ENCODE results near the gene EFCC1. TPM values are rescaled to one million over a fixed set of nuclear protein-coding genes. Genes with fewer than 3 reads are reported as not detected.

Gene EFCC1
- total RNA-seq, 1 donor from 2014 or later = 0.21 TPM

Other genes with a start within 250 kb of the EFCC1 start
- gene ACAD9, start 121.7 kb upstream of the EFCC1 start, total RNA-seq = 65.3 and 67.2 TPM in 2 replicates
- 0.13 and 0.29 TPM in 2 replicates for gene CFAP92, start 7.2 kb upstream of the EFCC1 start, total RNA-seq
- not detected in 2 replicates for gene GP9, start 59.5 kb downstream of the EFCC1 start, total RNA-seq
- gene RAB43, start 120.5 kb downstream of the EFCC1 start, total RNA-seq = 46.8 and 47.6 TPM in 2 replicates
- gene ISY1, start 159.8 kb downstream of the EFCC1 start, total RNA-seq = 72.3 and 75.4 TPM in 2 replicates
- 408 and 425 TPM in 2 replicates for gene CNBP, start 182.6 kb downstream of the EFCC1 start, total RNA-seq
- 157 and 160 TPM in 2 replicates for gene COPG1, start 248.3 kb downstream of the EFCC1 start, total RNA-seq

All from activated T-helper 1 cell treated with anti-CD3 and anti-CD28 coated beads, Interleukin-12 subunit alpha, Interleukin-12 subunit beta, Interleukin-2, Interleukin-4 antibody, amounts not matched to agents 30 ng/mL and 10 ng/mL and 1 ng/mL, durations not matched to agents 14 hours and 24 hours and 36 hours (primary cell).